Body of pancreas (tissue), 4 donors: ENCODE data around the gene HEATR5A.

ENCODE experiments used
- CTCF ChIP-seq, 7 experiments: fragments of 450-650 bp in 4 of 7; fragments of 200-600 bp in 3 of 7; sonication (generic) in 3 of 7; IDR thresholded peaks; one replicate each; pipeline ENCODE4 v1.5.1; 2016 to 2019; ENCODE audit warnings: antibody characterized with exemption in 7 of 7
- POLR2A ChIP-seq, 3 donors: fragments of 450-650 bp; IDR thresholded peaks; one replicate each; pipeline ENCODE4 v1.6.1; 2016; ENCODE audit warnings: antibody characterized with exemption in 3 of 3, mild to moderate bottlenecking in 2 of 3

- TF ChIP-seq CTCF (IDR thresholded peaks at IDR 0.05) (no peak), POLR2A (IDR thresholded peaks at IDR 0.05) (no peak)
These were observed 80.6 kb downstream of the HEATR5A start for GRCh38 chr14:31339743-31340142.
